Naive thymus-derived CD4-positive, alpha-beta T cell (primary cell): ENCODE measurements around the gene DNAJC4. TPM values are rescaled to one million over a fixed set of nuclear protein-coding genes. Genes with fewer than 3 reads are reported as not detected.

ENCODE experiments used
- ATAC-seq: fragments of 150-1000 bp; cut with Tn5 transposase; 2 replicates; pipeline ENCODE4 v1.10.0; 2021; ENCODE audit warnings: mild to moderate bottlenecking, moderate library complexity
- CTCF ChIA-PET: fragments of 350-600 bp; sonication (Branson Sonifier 250); formaldehyde crosslinking; loops from one replicate; lab custom pipeline; 2021; ENCODE audit warnings: antibody characterized with exemption; lab: Charles Lee
- POLR2A ChIA-PET: fragments of 350-600 bp; sonication (Branson Sonifier 250); formaldehyde crosslinking; loops from one replicate; lab custom pipeline; 2021; ENCODE audit warnings: antibody characterized with exemption, inconsistent platforms; lab: Charles Lee
- DNase-seq, 9 donors: peaks; one replicate each; pipeline versions ENCODE4 v3.0.0 to v3.0.0-alpha.2; 2020 to 2022; ENCODE audit warnings: mixed read lengths in 1 of 9
- H3K27ac ChIP-seq: one replicate; pipeline ENCODE4 v1.7.0; 2013; ENCODE audit warnings: mild to moderate bottlenecking, low read depth, low read length, moderate library complexity
- H3K27me3 ChIP-seq, 2 donors: one replicate each; pipeline ENCODE4 v1.7.0; 2013; ENCODE audit warnings: low read length in 2 of 2, mild to moderate bottlenecking in 2 of 2, moderate library complexity in 2 of 2; ENCODE audit not compliant: control insufficient read depth in 2 of 2, insufficient read depth in 2 of 2
- H3K36me3 ChIP-seq, 3 experiments: 1 replicate in 2 of 3; 2 replicates in 1 of 3; pipeline ENCODE4 v1.7.0; 2013; ENCODE audit warnings: low read length in 3 of 3, mild to moderate bottlenecking in 3 of 3, moderate library complexity in 1 of 3; ENCODE audit not compliant: insufficient read depth in 3 of 3, control insufficient read depth in 2 of 3
- H3K4me1 ChIP-seq, 2 donors: one replicate each; pipeline ENCODE4 v1.7.0; 2013; ENCODE audit warnings: low read length in 2 of 2, mild to moderate bottlenecking in 2 of 2, moderate library complexity in 1 of 2; ENCODE audit not compliant: control insufficient read depth in 2 of 2, insufficient read depth in 2 of 2
- H3K4me3 ChIP-seq: 2 replicates; pipeline ENCODE4 v1.7.0; 2013; ENCODE audit warnings: mild to moderate bottlenecking, low read length
- H3K9me3 ChIP-seq, 3 experiments: 1 replicate in 2 of 3; 2 replicates in 1 of 3; pipeline ENCODE4 v1.7.0; 2013; ENCODE audit warnings: low read length in 3 of 3; ENCODE audit not compliant: control insufficient read depth in 2 of 3
- H3K27ac Mint-ChIP-seq, 9 donors: one replicate each; pipeline ENCODE4 v1.8.0; 2020 to 2022; ENCODE audit warnings: mixed read lengths in 9 of 9, mild to moderate bottlenecking in 8 of 9, moderate library complexity in 5 of 9, inconsistent platforms in 2 of 9
- H3K27me3 Mint-ChIP-seq, 5 donors: one replicate each; pipeline ENCODE4 v1.8.0; 2021 to 2022; ENCODE audit warnings: mixed read lengths in 5 of 5, mild to moderate bottlenecking in 1 of 5
- H3K36me3 Mint-ChIP-seq, 5 donors: one replicate each; pipeline ENCODE4 v1.8.0; 2020 to 2022; ENCODE audit warnings: mixed read lengths in 5 of 5, mild to moderate bottlenecking in 3 of 5, inconsistent platforms in 1 of 5
- H3K4me1 Mint-ChIP-seq, 7 donors: one replicate each; pipeline ENCODE4 v1.8.0; 2020 to 2022; ENCODE audit warnings: mixed read lengths in 7 of 7, mild to moderate bottlenecking in 3 of 7, inconsistent platforms in 1 of 7
- H3K4me3 Mint-ChIP-seq, 10 donors: one replicate each; pipeline ENCODE4 v1.8.0; 2020 to 2022; ENCODE audit warnings: mild to moderate bottlenecking in 10 of 10, mixed read lengths in 10 of 10, moderate library complexity in 6 of 10, inconsistent platforms in 2 of 10
- H3K9me3 Mint-ChIP-seq, 11 donors: one replicate each; pipeline ENCODE4 v1.8.0; 2020 to 2022; ENCODE audit warnings: mixed read lengths in 11 of 11, mild to moderate bottlenecking in 4 of 11, inconsistent platforms in 1 of 11, moderate library complexity in 1 of 11
- intact Hi-C, 2 donors: fragments of 100-400 bp; cut with micrococcal nuclease; formaldehyde crosslinking; loops; one replicate each; pipeline ENCODE4 v1.15.1; 2023
- polyA plus RNA-seq, 2 donors: library from polyadenylated mRNA; unstranded; fragments of 300-500 nt; fragmentation: Illumina TruSeq; gene quantifications; one replicate each; pipeline ENCODE4 v1.2.3, GENCODE V29; 2021
- total RNA-seq, 6 experiments: library from RNA in 5 of 6; stranded (reverse) in 5 of 6; gene quantifications; 1 replicate in 5 of 6; 2 replicates in 1 of 6; pipeline ENCODE4 v1.2.3 and lab custom pipeline; 2021 to 2026

The DNAJC4 gene
- total and polyA plus RNA-seq, 7 experiments from 2014 or later = 24.3 to 61.7 (median 39.9) TPM

DNA sequence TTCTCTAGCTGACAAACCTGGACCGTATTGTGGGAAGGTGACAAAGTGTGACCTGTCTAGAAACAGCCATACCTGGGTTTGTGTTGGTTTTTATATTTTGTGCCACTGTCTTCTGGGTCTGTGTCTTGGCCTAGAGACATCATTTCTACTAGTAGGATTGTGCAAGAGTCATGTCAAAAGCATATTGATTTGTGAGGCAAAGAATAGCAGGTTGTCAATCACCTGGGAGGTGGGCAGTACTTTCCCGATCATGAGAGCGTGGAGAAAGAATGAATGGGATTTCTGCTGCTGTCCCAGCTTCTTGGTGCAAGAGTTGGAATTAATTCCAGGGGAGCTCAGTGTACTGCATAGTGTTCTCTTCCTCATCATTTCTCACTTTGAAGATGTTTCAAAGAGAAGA, 28.8 kb upstream of the DNAJC4 start:
- no peak for DNase-seq
- Mint-ChIP-seq H3K4me1 (peaks cover 15 to 44% (median 23%) of the 10 kb centered on the region in 7 donors), H3K4me3 (no peak overlapping the region), H3K27ac (peak overlapping the region in 2 of 9 donors; percentile 14 to 43), H3K27me3 (no peaks in the 10 kb centered on the region), H3K9me3 (no peaks in the 10 kb centered on the region), H3K36me3 (peaks cover 5 to 45% (median 24%) of the 10 kb centered on the region in 5 donors)
- ChIA-PET CTCF (interaction anchor here (0.7 to 2.1 kb wide), 3 partner anchors 12 to 67 kb away, joined by 3 to 5 read pairs (median 3); no protein-coding TSS in a partner anchor), POLR2A (interaction anchor here (1.0 to 1.2 kb wide), 3 partner anchors 48 to 102 kb away, joined by 3 to 7 read pairs (median 4); no protein-coding TSS in a partner anchor)
- H3K9me3 ChIP-seq = no peaks in the 10 kb centered on the region
- ATAC-seq = no peak
- peaks cover 9 to 73% (median 19%) of the 10 kb centered on the region in 3 experiments for H3K36me3 ChIP-seq
- H3K4me1 ChIP-seq = peaks cover 17 to 21% of the 10 kb centered on the region in 2 donors
- intact Hi-C loops = no loop called here
- no peak overlapping the region for H3K27ac ChIP-seq
- H3K27me3 ChIP-seq = no peaks in the 10 kb centered on the region
- H3K4me3 ChIP-seq = no peak overlapping the region

GRCh38 chr11:64202992-64203391, 27.4 kb upstream of the DNAJC4 start:
- Mint-ChIP-seq H3K27me3 (no peaks in the 10 kb centered on the region), H3K9me3 (no peaks in the 10 kb centered on the region), H3K27ac (no peak overlapping the region), H3K4me3 (no peak overlapping the region), H3K36me3 (peaks cover 0 to 45% (median 15%) of the 10 kb centered on the region in 5 donors), H3K4me1 (peaks cover 15 to 39% (median 28%) of the 10 kb centered on the region in 7 donors)
- H3K27me3 ChIP-seq = no peaks in the 10 kb centered on the region
- POLR2A ChIA-PET = interaction anchor here (0.7 to 11.2 kb wide), 5 partner anchors 16 to 42 kb away, joined by 3 to 220 read pairs (median 4); partner anchors contain the start of genes FKBP2, NUDT22, STIP1 and TRPT1
- peaks cover 0 to 67% (median 8%) of the 10 kb centered on the region in 3 experiments for H3K36me3 ChIP-seq
- no peak overlapping the region for H3K4me3 ChIP-seq
- ATAC-seq (no peak), DNase-seq (no peak)
- H3K9me3 ChIP-seq = no peaks in the 10 kb centered on the region
- H3K4me1 ChIP-seq = peaks cover 18 to 23% of the 10 kb centered on the region in 2 donors
- no peak overlapping the region for H3K27ac ChIP-seq
- intact Hi-C loops = no loop called here
- CTCF ChIA-PET = interaction anchor here (1.5 to 7.4 kb wide), 4 partner anchors 22 to 100 kb away, joined by 3 to 165 read pairs (median 66); partner anchors contain the start of genes CATSPERZ, ESRRA, NUDT22 and TRPT1

DNA sequence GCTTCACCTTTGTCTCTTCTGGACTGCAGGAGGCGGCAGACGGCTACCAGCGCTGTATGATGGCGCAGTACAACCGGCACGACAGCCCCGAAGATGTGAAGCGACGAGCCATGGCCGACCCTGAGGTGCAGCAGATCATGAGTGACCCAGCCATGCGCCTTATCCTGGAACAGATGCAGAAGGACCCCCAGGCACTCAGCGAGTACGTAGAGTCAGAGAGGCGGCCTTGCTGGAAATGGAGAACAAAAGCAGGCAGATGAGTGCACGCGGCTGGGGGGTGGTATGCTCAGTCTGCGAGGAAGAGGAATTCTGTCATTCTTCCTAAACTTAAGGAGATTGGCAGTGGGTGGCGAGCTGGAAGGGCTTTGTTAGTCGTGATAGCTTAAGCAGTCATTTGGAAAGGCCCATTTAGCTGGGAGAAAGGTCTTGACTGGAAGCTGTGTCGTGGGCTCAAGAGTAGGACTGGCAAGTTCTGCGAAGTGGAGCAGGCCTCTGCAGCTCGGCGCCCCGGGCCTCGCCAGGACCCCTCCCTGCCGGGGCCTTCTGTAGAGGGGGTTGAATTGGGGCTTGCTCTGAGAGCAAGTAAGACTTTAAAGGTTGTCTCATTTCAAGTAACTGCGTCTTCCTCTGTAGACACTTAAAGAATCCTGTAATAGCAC, 26.8 kb upstream of the DNAJC4 start:
- Histone ChIP-seq H3K27ac (no peak overlapping the region), H3K4me3 (no peak overlapping the region), H3K4me1 (peaks cover 24 to 28% of the 10 kb centered on the region in 2 donors), H3K36me3 (peaks cover 0 to 63% (median 8%) of the 10 kb centered on the region in 3 experiments), H3K9me3 (no peaks in the 10 kb centered on the region), H3K27me3 (no peaks in the 10 kb centered on the region)
- H3K4me1 Mint-ChIP-seq = peaks cover 19 to 43% (median 32%) of the 10 kb centered on the region in 7 donors
- intact Hi-C loops = loop anchor here (1.0 to 2.0 kb wide), 8 partner anchors 17 to 449 kb away; partner anchors contain the start of genes DNAJC4 (in 1 of the 2), GPR137 (in 1 of the 2), NUDT22 (in 1 of the 2) and PLCB3 (in 1 of the 2)
- peaks cover 0 to 47% (median 15%) of the 10 kb centered on the region in 5 donors for H3K36me3 Mint-ChIP-seq
- ATAC-seq = no peak
- H3K27ac Mint-ChIP-seq = peak overlapping the region in 2 of 9 donors; percentile 31 to 59
- CTCF ChIA-PET = interaction anchor here (1.1 to 7.4 kb wide), 13 partner anchors 9 to 142 kb away, joined by 3 to 165 read pairs (median 16); partner anchors contain the start of genes BAD, CATSPERZ, ESRRA and NUDT22
- no peaks in the 10 kb centered on the region for H3K27me3 Mint-ChIP-seq
- no peak overlapping the region for H3K4me3 Mint-ChIP-seq
- no peak for DNase-seq
- POLR2A ChIA-PET = interaction anchor here (0.8 to 11.2 kb wide), 9 partner anchors 17 to 329 kb away, joined by 3 to 220 read pairs (median 58); partner anchors contain the start of genes CATSPERZ, CCDC88B, ESRRA and FKBP2
- no peaks in the 10 kb centered on the region for H3K9me3 Mint-ChIP-seq

- DNase-seq (no peak), ATAC-seq (no peak)
- no peaks in the 10 kb centered on the region for H3K9me3 ChIP-seq
- Mint-ChIP-seq H3K4me3 (no peak overlapping the region), H3K27ac (peak overlapping the region in 7 of 9 donors; percentile 43 to 98 (median 80)), H3K9me3 (no peaks in the 10 kb centered on the region), H3K27me3 (no peaks in the 10 kb centered on the region), H3K4me1 (peaks cover 21 to 48% (median 36%) of the 10 kb centered on the region in 7 donors), H3K36me3 (peaks cover 0 to 48% (median 15%) of the 10 kb centered on the region in 5 donors)
- intact Hi-C loops = loop anchor here (1.0 to 2.0 kb wide), 8 partner anchors 18 to 449 kb away; partner anchors contain the start of genes DNAJC4 (in 1 of the 2), GPR137 (in 1 of the 2), NUDT22 (in 1 of the 2) and PLCB3 (in 1 of the 2)
- H3K4me3 ChIP-seq = no peak overlapping the region
- H3K27me3 ChIP-seq = no peaks in the 10 kb centered on the region
- peaks cover 28 to 32% of the 10 kb centered on the region in 2 donors for H3K4me1 ChIP-seq
- H3K36me3 ChIP-seq = peaks cover 0 to 63% (median 8%) of the 10 kb centered on the region in 3 experiments
- ChIA-PET CTCF (interaction anchor here (0.6 to 7.4 kb wide), 33 partner anchors 8 to 467 kb away, joined by 3 to 165 read pairs (median 5); partner anchors contain the start of genes BAD, CATSPERZ, ESRRA and FKBP2), POLR2A (interaction anchor here (0.8 to 11.2 kb wide), 13 partner anchors 14 to 329 kb away, joined by 3 to 220 read pairs (median 48); partner anchors contain the start of genes CATSPERZ, CCDC88B, DNAJC4 and ESRRA)
- H3K27ac ChIP-seq = no peak overlapping the region
Observed at GRCh38 chr11:64204080-64204440, 26.3 kb upstream of the DNAJC4 start.

- peaks cover 0 to 65% (median 8%) of the 10 kb centered on the region in 3 experiments for H3K36me3 ChIP-seq
- H3K27me3 Mint-ChIP-seq = no peaks in the 10 kb centered on the region
- ATAC-seq = peak; percentile 75
- no peak overlapping the region for H3K27ac ChIP-seq
- H3K9me3 Mint-ChIP-seq = no peaks in the 10 kb centered on the region
- H3K4me1 Mint-ChIP-seq = peaks cover 25 to 51% (median 36%) of the 10 kb centered on the region in 7 donors
- peaks cover 28 to 32% of the 10 kb centered on the region in 2 donors for H3K4me1 ChIP-seq
- H3K4me3 Mint-ChIP-seq = peak overlapping the region; percentile 27 to 87 (median 68)
- CTCF ChIA-PET = interaction anchor here (0.6 to 7.4 kb wide), 38 partner anchors 9 to 577 kb away, joined by 3 to 165 read pairs (median 4); partner anchors contain the start of genes BAD, CATSPERZ, ESRRA and FKBP2
- peaks cover 0 to 50% (median 15%) of the 10 kb centered on the region in 5 donors for H3K36me3 Mint-ChIP-seq
- H3K27ac Mint-ChIP-seq = peak overlapping the region; percentile 43 to 98 (median 86)
- H3K9me3 ChIP-seq = no peaks in the 10 kb centered on the region
- H3K4me3 ChIP-seq = no peak overlapping the region
- no peaks in the 10 kb centered on the region for H3K27me3 ChIP-seq
- POLR2A ChIA-PET = interaction anchor here (0.7 to 11.2 kb wide), 17 partner anchors 14 to 1351 kb away, joined by 3 to 220 read pairs (median 14); partner anchors contain the start of genes CATSPERZ, CCDC88B, DNAJC4 and ESRRA
- intact Hi-C loops = loop anchor here (1.0 to 2.0 kb wide), 8 partner anchors 18 to 448 kb away; partner anchors contain the start of genes DNAJC4 (in 1 of the 2), GPR137 (in 1 of the 2), NUDT22 (in 1 of the 2) and PLCB3 (in 1 of the 2)
- DNase-seq = peak; percentile 61 to 89 (median 83)
Observed at GRCh38 chr11:64204464-64204989, 25.8 kb upstream of the DNAJC4 start.
